Suprapubic skin (tissue), 4 donors: ENCODE results near the gene STAC3.

Source experiments
- CTCF ChIP-seq, 2 donors: fragments of 200-600 bp in 1 of 2; fragments of 450-650 bp in 1 of 2; sonication (generic) in 1 of 2; IDR thresholded peaks; one replicate each; pipeline ENCODE4 v1.5.1; 2016 to 2019; ENCODE audit warnings: antibody characterized with exemption in 2 of 2, mild to moderate bottlenecking in 1 of 2, moderate library complexity in 1 of 2
- EP300 ChIP-seq: sonication (generic); formaldehyde crosslinking; IDR thresholded peaks from one replicate; pipeline ENCODE4 v1.6.1; 2017; ENCODE audit warnings: antibody characterized with exemption
- POLR2A ChIP-seq, 2 donors: fragments of 450-650 bp; IDR thresholded peaks; one replicate each; pipeline ENCODE4 v1.6.1; 2017; ENCODE audit warnings: antibody characterized with exemption in 2 of 2, mild to moderate bottlenecking in 2 of 2, moderate library complexity in 2 of 2
- POLR2AphosphoS5 ChIP-seq, 3 donors: sonication (generic); formaldehyde crosslinking; IDR thresholded peaks; one replicate each; pipeline ENCODE4 v1.6.1; 2017; ENCODE audit warnings: antibody characterized with exemption in 3 of 3

DNA sequence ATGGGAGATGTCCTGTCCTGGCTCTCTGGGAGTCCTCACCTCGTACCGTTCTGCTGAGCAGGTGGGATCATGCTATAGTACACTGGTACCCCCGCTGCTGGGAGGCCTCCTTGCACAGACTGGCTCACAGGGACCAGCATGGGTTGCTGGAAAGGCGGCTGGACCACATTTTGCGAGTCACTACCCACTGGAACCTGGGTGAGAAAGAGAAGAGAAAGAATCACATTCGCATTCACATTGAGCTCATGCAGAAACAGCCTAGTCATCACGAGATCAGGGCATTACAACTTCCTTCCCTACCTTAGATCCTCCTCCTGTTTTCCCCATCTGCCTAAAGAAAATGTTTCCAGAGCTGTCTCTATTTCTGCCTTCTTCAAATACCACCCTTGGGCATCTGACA is 17.3 kb upstream of the STAC3 start:
- TF ChIP-seq CTCF (IDR thresholded peaks at IDR 0.05) (no peak), POLR2A (IDR thresholded peaks at IDR 0.05) (no peak), POLR2AphosphoS5 (IDR thresholded peaks at IDR 0.05) (no peak), EP300 (no peak)
